Neutrophil (primary cell): ENCODE measurements around the gene NXNL1.
"Not testable (repeated sequence)": the region's sequence is repeated elsewhere in the genome, so short reads cannot be mapped to it uniquely, and the experiment has no call there.

ENCODE experiments used
- H3K27ac ChIP-seq: fragments of 200-600 bp; sonication (generic); 2 replicates; pipeline ENCODE4 v1.5.1; 2016; ENCODE audit warnings: mild to moderate bottlenecking, moderate library complexity
- H3K27me3 ChIP-seq: fragments of 200-600 bp; sonication (generic); 2 replicates; pipeline ENCODE4 v1.6.0; 2016; ENCODE audit warnings: mild to moderate bottlenecking
- H3K36me3 ChIP-seq: fragments of 200-600 bp; sonication (generic); 2 replicates; pipeline ENCODE4 v1.5.1; 2017
- H3K4me1 ChIP-seq, 2 experiments: fragments of 200-600 bp in 1 of 2; sonication (generic) in 1 of 2; 1 replicate in 1 of 2; 2 replicates in 1 of 2; pipeline versions ENCODE4 v1.5.1 to v1.6.1; 2013 to 2016; ENCODE audit warnings: low read depth in 1 of 2, low read length in 1 of 2, mild to moderate bottlenecking in 1 of 2, moderate library complexity in 1 of 2; ENCODE audit not compliant: control insufficient read depth in 1 of 2, insufficient read depth in 1 of 2
- H3K4me3 ChIP-seq, 2 experiments: fragments of 200-600 bp in 1 of 2; sonication (generic) in 1 of 2; 1 replicate in 1 of 2; 2 replicates in 1 of 2; pipeline ENCODE4 v1.5.1; 2013 to 2016; ENCODE audit warnings: low read depth in 1 of 2, low read length in 1 of 2, mild to moderate bottlenecking in 1 of 2, moderate library complexity in 1 of 2
- H3K9me3 ChIP-seq: fragments of 200-600 bp; sonication (generic); 2 replicates; pipeline ENCODE4 v1.5.1; 2016
- TF ChIP-seq, protein P1 (sequence below): fragments of 200-600 bp; sonication (generic); IDR thresholded peaks from 2 replicates; pipeline ENCODE4 v1.5.1; 2016; ENCODE audit warnings: antibody characterized with exemption

NXNL1 gene, protein sequence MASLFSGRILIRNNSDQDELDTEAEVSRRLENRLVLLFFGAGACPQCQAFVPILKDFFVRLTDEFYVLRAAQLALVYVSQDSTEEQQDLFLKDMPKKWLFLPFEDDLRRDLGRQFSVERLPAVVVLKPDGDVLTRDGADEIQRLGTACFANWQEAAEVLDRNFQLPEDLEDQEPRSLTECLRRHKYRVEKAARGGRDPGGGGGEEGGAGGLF

DNA sequence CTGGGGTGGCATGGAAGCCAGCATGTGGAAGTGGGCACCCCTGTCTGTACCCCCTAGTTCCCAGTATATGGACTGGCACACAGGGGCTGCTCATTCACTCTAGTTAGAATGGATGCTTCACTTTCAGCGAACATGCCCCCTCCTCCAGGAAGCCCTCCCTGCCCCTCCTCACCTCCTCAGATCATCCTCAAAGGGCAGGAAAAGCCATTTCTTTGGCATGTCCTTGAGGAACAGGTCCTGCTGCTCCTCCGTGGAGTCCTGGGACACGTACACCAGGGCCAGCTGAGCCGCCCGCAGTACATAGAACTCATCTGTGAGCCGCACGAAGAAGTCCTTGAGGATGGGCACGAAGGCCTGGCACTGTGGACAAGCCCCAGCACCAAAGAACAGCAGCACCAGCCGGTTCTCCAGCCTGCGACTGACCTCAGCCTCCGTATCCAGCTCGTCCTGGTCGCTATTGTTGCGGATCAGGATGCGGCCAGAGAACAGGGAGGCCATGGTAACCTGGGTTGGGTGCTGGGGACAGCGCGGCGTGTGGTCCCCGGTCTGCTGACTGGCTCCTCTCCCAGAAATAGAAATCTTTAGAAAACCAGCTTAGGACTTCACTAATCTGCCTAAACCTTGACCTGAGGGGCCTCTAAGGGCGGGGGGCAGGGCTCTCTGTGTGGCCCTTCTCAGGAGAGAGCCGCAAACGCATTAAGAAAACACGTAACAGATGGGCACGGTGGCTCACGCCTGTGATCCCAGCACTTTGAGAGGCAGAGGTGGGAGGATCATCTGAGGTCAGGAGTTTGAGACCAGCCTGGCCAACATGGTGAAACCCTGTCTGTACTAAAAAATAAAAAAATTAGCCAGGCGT, at the start of gene NXNL1:
NXNL1 (minus strand) TSS at position 555 of the 859 bp plus-strand sequence; CDS start at position 498, 57 bp downstream.
- H3K4me1 ChIP-seq = no peaks in the 10 kb centered on the region
- peaks cover 50% of the 10 kb centered on the region for H3K27me3 ChIP-seq
- no peaks in the 10 kb centered on the region for H3K9me3 ChIP-seq
- H3K27ac ChIP-seq = no peak within 1 kb of the TSS
- H3K36me3 ChIP-seq = no peaks in the 10 kb centered on the region
- TF ChIP-seq, protein P1, sequence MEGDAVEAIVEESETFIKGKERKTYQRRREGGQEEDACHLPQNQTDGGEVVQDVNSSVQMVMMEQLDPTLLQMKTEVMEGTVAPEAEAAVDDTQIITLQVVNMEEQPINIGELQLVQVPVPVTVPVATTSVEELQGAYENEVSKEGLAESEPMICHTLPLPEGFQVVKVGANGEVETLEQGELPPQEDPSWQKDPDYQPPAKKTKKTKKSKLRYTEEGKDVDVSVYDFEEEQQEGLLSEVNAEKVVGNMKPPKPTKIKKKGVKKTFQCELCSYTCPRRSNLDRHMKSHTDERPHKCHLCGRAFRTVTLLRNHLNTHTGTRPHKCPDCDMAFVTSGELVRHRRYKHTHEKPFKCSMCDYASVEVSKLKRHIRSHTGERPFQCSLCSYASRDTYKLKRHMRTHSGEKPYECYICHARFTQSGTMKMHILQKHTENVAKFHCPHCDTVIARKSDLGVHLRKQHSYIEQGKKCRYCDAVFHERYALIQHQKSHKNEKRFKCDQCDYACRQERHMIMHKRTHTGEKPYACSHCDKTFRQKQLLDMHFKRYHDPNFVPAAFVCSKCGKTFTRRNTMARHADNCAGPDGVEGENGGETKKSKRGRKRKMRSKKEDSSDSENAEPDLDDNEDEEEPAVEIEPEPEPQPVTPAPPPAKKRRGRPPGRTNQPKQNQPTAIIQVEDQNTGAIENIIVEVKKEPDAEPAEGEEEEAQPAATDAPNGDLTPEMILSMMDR = no peak
- H3K4me3 ChIP-seq = no peak within 1 kb of the TSS

DNA sequence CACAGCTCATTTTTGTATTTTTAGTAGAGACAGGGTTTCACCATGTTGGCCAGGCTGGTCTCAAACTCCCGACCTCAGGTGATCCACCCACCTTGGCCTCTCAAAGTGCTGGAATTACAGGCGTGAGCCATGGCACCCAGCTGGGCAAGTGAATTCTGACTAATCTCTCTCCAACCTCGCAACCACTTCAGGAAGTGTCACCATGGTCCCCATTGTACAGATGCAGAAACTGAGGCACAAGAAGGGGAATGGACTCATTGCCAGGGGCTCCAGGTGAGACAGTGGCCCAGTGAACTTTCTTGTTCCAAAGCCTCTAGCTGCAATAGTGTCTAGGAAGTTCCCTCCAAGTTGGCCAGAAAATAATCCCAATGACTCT, 47.8 kb upstream of the NXNL1 start:
- not testable (repeated sequence) for H3K27me3 ChIP-seq, H3K27ac ChIP-seq, H3K4me3 ChIP-seq, H3K36me3 ChIP-seq, H3K9me3 ChIP-seq
- peaks cover 32 to 43% of the 10 kb centered on the region in 2 experiments for H3K4me1 ChIP-seq

DNA sequence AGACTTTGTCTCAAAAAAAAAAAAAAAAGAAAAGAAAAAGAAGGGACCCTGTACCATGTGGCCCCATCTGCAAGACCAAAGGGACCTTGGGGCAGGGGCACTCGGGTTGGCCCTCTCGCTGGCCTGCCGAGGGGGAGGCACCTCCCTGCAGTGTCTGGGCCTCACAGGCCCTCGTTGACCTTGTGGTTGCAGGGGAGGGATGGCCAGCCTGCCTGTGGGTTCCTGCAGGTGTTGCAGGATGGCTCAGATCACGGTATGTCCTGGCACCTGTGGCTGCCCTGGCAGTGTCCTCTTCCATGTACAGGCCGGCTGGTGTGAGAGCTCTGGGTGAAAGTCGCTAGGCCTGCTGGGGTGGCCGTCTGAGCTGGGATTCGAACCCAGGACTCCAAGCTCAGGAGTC, 46.0 kb upstream of the NXNL1 start:
- no peak overlapping the region for H3K27ac ChIP-seq
- TF ChIP-seq, protein P1 = no peak
- no peaks in the 10 kb centered on the region for H3K9me3 ChIP-seq
- peaks cover 17 to 28% of the 10 kb centered on the region in 2 experiments for H3K4me1 ChIP-seq
- no peaks in the 10 kb centered on the region for H3K36me3 ChIP-seq
- H3K27me3 ChIP-seq = no peaks in the 10 kb centered on the region
- H3K4me3 ChIP-seq = no peak overlapping the region

DNA sequence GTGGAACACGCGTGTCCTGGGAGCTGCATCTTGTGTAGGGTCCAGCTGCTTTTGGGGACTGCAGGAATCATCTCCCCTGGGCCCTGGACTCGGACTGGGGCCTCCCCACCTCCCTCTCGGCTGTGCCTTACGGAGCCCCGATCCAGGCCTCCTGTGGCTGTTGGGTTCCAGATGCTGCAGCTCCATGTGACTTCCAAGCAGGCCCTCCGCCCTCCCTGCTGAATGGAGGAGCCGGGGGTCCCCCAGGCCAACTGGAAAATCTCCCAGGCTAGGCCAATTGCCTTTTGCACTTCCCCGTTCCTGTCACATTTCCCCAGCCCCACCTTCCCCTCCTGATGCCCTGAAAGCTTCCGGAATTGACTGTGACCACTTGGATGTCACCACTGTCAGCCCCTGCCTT, 44.5 kb upstream of the NXNL1 start:
- TF ChIP-seq, protein P1 = no peak
- Histone ChIP-seq H3K27ac (no peak overlapping the region), H3K36me3 (no peaks in the 10 kb centered on the region), H3K4me3 (no peak overlapping the region), H3K27me3 (no peaks in the 10 kb centered on the region), H3K9me3 (no peaks in the 10 kb centered on the region), H3K4me1 (peaks cover 12 to 22% of the 10 kb centered on the region in 2 experiments)

DNA sequence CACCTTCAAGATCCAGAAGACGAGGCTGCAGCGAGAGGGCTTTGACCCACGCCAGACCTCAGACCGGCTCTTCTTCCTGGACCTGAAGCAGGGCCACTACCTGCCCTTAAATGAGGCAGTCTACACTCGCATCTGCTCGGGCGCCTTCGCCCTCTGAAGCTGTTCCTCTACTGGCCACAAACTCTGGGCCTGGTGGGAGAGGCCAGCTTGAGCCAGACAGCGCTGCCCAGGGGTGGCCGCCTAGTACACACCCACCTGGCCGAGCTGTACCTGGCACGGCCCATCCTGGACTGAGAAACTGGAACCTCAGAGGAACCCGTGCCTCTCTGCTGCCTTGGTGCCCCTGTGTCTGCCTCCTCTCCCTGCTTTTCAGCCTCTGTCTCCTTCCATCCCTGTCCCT, 43.7 kb upstream of the NXNL1 start:
- H3K4me1 ChIP-seq = peaks cover 13 to 25% of the 10 kb centered on the region in 2 experiments
- H3K27ac ChIP-seq = peak overlapping the region; percentile 52
- no peaks in the 10 kb centered on the region for H3K36me3 ChIP-seq
- H3K9me3 ChIP-seq = no peaks in the 10 kb centered on the region
- TF ChIP-seq, protein P1 = no peak
- H3K27me3 ChIP-seq = no peaks in the 10 kb centered on the region
- H3K4me3 ChIP-seq = no peak overlapping the region

DNA sequence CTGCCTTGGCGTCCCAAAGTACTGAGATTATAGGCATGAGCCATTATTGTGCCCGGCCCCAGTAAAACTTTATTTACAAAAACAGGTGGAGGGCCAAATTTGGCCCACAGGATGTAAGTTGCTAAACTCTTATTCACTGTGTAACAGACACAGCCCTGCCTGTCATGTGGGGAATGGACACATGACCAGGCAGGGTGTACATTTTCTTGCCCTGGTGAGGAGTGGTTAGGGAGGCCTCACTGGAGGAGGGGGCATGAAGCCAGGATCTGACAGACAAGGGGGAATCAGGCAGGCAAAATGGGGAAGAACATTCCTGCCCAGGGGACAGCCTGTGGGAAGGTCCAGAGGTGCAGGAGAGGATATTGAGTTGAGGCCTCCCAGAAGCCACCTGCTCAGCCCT, 43.3 kb upstream of the NXNL1 start:
- Histone ChIP-seq H3K4me1 (peaks cover 18 to 30% of the 10 kb centered on the region in 2 experiments), H3K9me3 (no peaks in the 10 kb centered on the region), H3K4me3 (no peak overlapping the region), H3K36me3 (no peaks in the 10 kb centered on the region), H3K27ac (peak overlapping the region; percentile 52), H3K27me3 (no peaks in the 10 kb centered on the region)
- TF ChIP-seq, protein P1 = no peak
